Smooth muscle cell of the pulmonary artery (primary cell): ENCODE data around the gene BARHL1. TPM values are rescaled to one million over a fixed set of nuclear protein-coding genes. Genes with fewer than 3 reads are reported as not detected.

Experiments
- total RNA-seq: library from RNA; depleted of rRNA; stranded (reverse); fragments of >200 nt; gene quantifications from 2 replicates; pipeline ENCODE4 v1.2.3, GENCODE V29; 2014

Gene BARHL1
- total RNA-seq: not detected in 2 replicates

GRCh38 chr9:132582276-132582785, at the start of gene BARHL1:
Gene BARHL1 (plus strand): TSS chr9:132582606. CDS start chr9:132582798, 192 bp downstream.

Other genes with a start within 250 kb of the BARHL1 start
- gene SETX, start 227.6 kb upstream of the BARHL1 start, total RNA-seq: 57.8 and 77.6 TPM in 2 replicates
- 7.2 and 8.0 TPM in 2 replicates for gene TTF1, start 175.8 kb upstream of the BARHL1 start, total RNA-seq
- 0.13 TPM in 2 replicates for gene CFAP77, start 172.4 kb upstream of the BARHL1 start, total RNA-seq
- 11.1 and 19.8 TPM in 2 replicates for gene DDX31, start 87.4 kb downstream of the BARHL1 start, total RNA-seq
- 16.4 and 19.0 TPM in 2 replicates for gene GTF3C4, start 87.9 kb downstream of the BARHL1 start, total RNA-seq